Fibroblast of pulmonary artery (primary cell): ENCODE results near the gene FGD5.

ENCODE experiments used
- DNase-seq: peaks from one replicate; pipeline ENCODE4 v3.0.0-alpha.2; 2010; ENCODE audit warnings: low read depth
- H3K4me3 ChIP-seq: replicated peaks from 2 replicates; pipeline ENCODE4 v1.5.1; 2011; ENCODE audit warnings: low read depth, mild to moderate bottlenecking, control low read depth, low read length, moderate library complexity
- CTCF ChIP-seq: IDR thresholded peaks from 2 replicates; pipeline ENCODE4 v1.5.1; 2011; ENCODE audit warnings: mild to moderate bottlenecking, control low read depth, low read length, inconsistent platforms; ENCODE audit errors: missing control alignments

FGD5 gene

GRCh38 chr3:14801668-14802380 lies 16.9 kb upstream of the FGD5 start:
- TF ChIP-seq CTCF, result no peak
- no peak for DNase-seq
- no peak overlapping the region for H3K4me3 ChIP-seq

- no peak overlapping the region for H3K4me3 ChIP-seq
- no peak for DNase-seq
- no peak for TF ChIP-seq CTCF
Measured at GRCh38 chr3:14802381-14802731, 16.4 kb upstream of the FGD5 start.

GRCh38 chr3:14803101-14803980 lies 15.4 kb upstream of the FGD5 start:
- H3K4me3 ChIP-seq, result no peak overlapping the region
- DNase-seq, result no peak
- TF ChIP-seq CTCF, result no peak

- DNase-seq, result peak; percentile 24
- no peak overlapping the region for H3K4me3 ChIP-seq
- TF ChIP-seq CTCF, result no peak
Measured at GRCh38 chr3:14803981-14804834, 14.6 kb upstream of the FGD5 start.

GRCh38 chr3:14804835-14805780 lies 13.7 kb upstream of the FGD5 start:
- TF ChIP-seq CTCF, result no peak
- H3K4me3 ChIP-seq, result no peak overlapping the region
- no peak for DNase-seq

- TF ChIP-seq CTCF, result no peak
- no peak overlapping the region for H3K4me3 ChIP-seq
- DNase-seq, result no peak
Measured at GRCh38 chr3:14805961-14806537, 12.7 kb upstream of the FGD5 start.
